Tibial nerve (tissue), 4 donors: ENCODE data around the gene YOD1. TPM values are rescaled to one million over a fixed set of nuclear protein-coding genes. Genes with fewer than 3 reads are reported as not detected.

Experiments used
- DNase-seq, 2 donors: peaks; one replicate each; pipeline ENCODE4 v3.0.0-alpha.2; 2019; ENCODE audit warnings: low spot score in 2 of 2
- H3K27ac ChIP-seq, 4 donors: fragments of 200-600 bp; sonication (generic) in 3 of 4; one replicate each; pipeline ENCODE4 v1.5.1; 2017 to 2019; ENCODE audit warnings: mild to moderate bottlenecking in 1 of 4
- H3K27me3 ChIP-seq, 2 donors: fragments of 200-600 bp; sonication (generic) in 1 of 2; one replicate each; pipeline versions ENCODE4 v1.5.1 to v1.6.0; 2017 to 2019
- H3K36me3 ChIP-seq, 3 donors: fragments of 200-600 bp; sonication (generic); one replicate each; pipeline ENCODE4 v1.5.1; 2018 to 2019
- H3K4me1 ChIP-seq, 4 donors: fragments of 200-600 bp; sonication (generic) in 3 of 4; one replicate each; pipeline ENCODE4 v1.5.1; 2017 to 2019
- H3K4me3 ChIP-seq, 4 donors: fragments of 200-600 bp; sonication (generic) in 3 of 4; one replicate each; pipeline ENCODE4 v1.5.1; 2017 to 2019; ENCODE audit warnings: mild to moderate bottlenecking in 1 of 4, moderate library complexity in 1 of 4
- H3K9me3 ChIP-seq, 4 donors: fragments of 200-600 bp; sonication (generic) in 3 of 4; one replicate each; pipeline ENCODE4 v1.5.1; 2017 to 2019
- EP300 ChIP-seq, 2 donors: sonication (generic); formaldehyde crosslinking; IDR thresholded peaks; one replicate each; pipeline ENCODE4 v1.6.1; 2017; ENCODE audit warnings: antibody characterized with exemption in 2 of 2, mild to moderate bottlenecking in 1 of 2
- POLR2A ChIP-seq, 2 donors: fragments of 450-650 bp; IDR thresholded peaks; one replicate each; pipeline ENCODE4 v1.6.1; 2017; ENCODE audit warnings: antibody characterized with exemption in 2 of 2, mild to moderate bottlenecking in 2 of 2, moderate library complexity in 2 of 2
- WGBS, 2 donors: methylation state at CpG; one replicate each; pipeline ENCODE4 v1.1.5; 2018; 5-methylcytosine and 5-hydroxymethylcytosine counted together
- total RNA-seq, 4 donors: library from RNA; depleted of rRNA; stranded (reverse); fragments of >200 nt; gene quantifications; one replicate each; pipeline ENCODE4 v1.1.0, GENCODE V29; 2016
- TF ChIP-seq, protein P1 (sequence below), 5 experiments: fragments of 200-600 bp in 3 of 5; fragments of 450-650 bp in 2 of 5; sonication (generic) in 3 of 5; IDR thresholded peaks; one replicate each; pipeline ENCODE4 v1.5.1; 2016 to 2019; ENCODE audit warnings: antibody characterized with exemption in 5 of 5, mild to moderate bottlenecking in 3 of 5, moderate library complexity in 2 of 5

The YOD1 gene
- total RNA-seq, 4 donors from 2014 or later, result 6.9 to 11.8 (median 10.7) TPM

DNA sequence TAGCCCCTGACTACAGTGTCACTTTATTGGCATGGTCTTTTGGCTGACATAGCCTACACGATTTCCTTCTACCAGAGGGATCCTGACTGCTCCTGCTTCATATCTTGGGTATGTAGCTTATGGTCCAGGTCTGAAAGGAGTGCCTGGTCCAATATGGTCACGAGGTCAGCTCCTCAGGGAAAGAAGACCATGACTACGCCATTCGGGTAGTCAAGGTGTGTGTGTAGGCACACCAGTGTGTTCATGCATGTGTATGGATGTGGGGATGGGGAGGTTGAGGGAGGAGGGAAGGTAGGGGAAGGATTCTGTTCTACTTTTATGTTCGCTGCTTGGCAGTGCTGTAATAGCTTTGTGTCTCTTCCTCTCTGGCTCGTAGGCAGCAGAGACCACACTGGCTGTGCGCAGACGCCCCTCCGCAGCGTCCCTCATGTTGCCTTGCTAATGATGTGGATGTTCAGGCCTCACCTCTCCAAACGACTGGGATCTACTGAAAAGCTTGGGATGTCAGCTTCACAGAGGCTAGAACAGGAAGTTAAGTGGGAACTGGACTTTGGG is 27.6 kb upstream of the YOD1 start:
- no peaks in the 10 kb centered on the region for H3K9me3 ChIP-seq
- H3K36me3 ChIP-seq, result peaks cover 0 to 18% (median 0%) of the 10 kb centered on the region in 3 donors
- WGBS, 2 donors, result 83 to 87% methylated on average over 11 of the region's 11 CpGs
- H3K27ac ChIP-seq, result no peak overlapping the region
- no peak for DNase-seq
- TF ChIP-seq EP300 (IDR thresholded peaks at IDR 0.05) (no peak), POLR2A (IDR thresholded peaks at IDR 0.05) (no peak)
- TF ChIP-seq, protein P1, sequence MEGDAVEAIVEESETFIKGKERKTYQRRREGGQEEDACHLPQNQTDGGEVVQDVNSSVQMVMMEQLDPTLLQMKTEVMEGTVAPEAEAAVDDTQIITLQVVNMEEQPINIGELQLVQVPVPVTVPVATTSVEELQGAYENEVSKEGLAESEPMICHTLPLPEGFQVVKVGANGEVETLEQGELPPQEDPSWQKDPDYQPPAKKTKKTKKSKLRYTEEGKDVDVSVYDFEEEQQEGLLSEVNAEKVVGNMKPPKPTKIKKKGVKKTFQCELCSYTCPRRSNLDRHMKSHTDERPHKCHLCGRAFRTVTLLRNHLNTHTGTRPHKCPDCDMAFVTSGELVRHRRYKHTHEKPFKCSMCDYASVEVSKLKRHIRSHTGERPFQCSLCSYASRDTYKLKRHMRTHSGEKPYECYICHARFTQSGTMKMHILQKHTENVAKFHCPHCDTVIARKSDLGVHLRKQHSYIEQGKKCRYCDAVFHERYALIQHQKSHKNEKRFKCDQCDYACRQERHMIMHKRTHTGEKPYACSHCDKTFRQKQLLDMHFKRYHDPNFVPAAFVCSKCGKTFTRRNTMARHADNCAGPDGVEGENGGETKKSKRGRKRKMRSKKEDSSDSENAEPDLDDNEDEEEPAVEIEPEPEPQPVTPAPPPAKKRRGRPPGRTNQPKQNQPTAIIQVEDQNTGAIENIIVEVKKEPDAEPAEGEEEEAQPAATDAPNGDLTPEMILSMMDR (IDR thresholded peaks at IDR 0.05), result no peak
- H3K4me3 ChIP-seq, result no peak overlapping the region
- peaks cover 0 to 5% (median 0%) of the 10 kb centered on the region in 4 donors for H3K4me1 ChIP-seq
- no peaks in the 10 kb centered on the region for H3K27me3 ChIP-seq

DNA sequence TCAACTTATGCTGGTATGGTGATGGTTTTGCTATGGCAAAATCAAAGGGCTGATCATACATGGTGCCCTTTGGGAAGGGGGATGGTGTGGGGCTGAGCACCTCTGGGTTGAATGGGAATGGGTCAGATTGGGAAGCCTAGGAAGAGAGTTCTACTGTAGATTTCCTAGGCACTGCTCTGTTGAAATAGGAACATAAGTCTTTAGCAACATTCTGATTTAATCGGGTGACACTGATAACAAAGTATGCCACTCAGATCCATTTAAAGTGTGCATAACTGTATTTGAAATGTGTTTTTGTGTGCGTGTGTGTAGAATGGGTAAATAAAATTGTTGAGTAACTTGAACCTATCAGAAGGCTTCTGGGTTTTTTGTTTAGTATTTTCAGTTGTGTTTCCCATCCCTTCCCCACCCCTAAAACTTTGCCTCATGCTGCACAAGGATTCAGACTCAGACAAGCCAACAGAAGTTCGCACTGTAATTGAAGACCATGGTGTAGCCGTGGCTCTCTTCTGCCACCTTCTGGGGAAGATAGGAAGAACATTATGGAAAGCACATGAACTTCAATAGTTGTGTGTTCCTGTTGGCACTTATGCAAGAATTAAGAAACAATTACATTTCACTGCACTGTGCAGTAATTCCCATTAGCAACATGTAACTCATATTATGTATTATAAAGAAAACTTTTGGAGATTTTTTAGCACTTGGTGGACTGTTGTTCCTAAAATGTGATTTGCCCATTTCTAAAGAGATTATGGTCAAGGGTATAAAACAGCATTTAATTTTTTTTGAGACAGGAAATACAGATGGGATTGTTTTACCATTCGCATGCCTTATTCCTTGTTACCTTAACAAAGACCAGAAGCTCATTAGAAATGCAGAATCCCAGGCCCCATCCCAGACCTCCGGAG is 26.7 kb upstream of the YOD1 start:
- Histone ChIP-seq H3K27ac (peak overlapping the region in 3 of 4 donors; percentile 29 to 53 (median 33)), H3K9me3 (no peaks in the 10 kb centered on the region), H3K36me3 (peaks cover 0 to 24% (median 0%) of the 10 kb centered on the region in 3 donors), H3K27me3 (no peaks in the 10 kb centered on the region), H3K4me3 (no peak overlapping the region), H3K4me1 (peaks cover 0 to 5% (median 0%) of the 10 kb centered on the region in 4 donors)
- WGBS, 2 donors, result 35 to 42% methylated on average over 6 of the region's 6 CpGs
- peak; percentile 26 to 90 for DNase-seq
- TF ChIP-seq, protein P1 (IDR thresholded peaks at IDR 0.05), result peak; percentile 76 to 91 (median 88)
- TF ChIP-seq EP300 (IDR thresholded peaks at IDR 0.05) (peak in 1 of 2 donors; percentile 64), POLR2A (IDR thresholded peaks at IDR 0.05) (no peak)

DNA sequence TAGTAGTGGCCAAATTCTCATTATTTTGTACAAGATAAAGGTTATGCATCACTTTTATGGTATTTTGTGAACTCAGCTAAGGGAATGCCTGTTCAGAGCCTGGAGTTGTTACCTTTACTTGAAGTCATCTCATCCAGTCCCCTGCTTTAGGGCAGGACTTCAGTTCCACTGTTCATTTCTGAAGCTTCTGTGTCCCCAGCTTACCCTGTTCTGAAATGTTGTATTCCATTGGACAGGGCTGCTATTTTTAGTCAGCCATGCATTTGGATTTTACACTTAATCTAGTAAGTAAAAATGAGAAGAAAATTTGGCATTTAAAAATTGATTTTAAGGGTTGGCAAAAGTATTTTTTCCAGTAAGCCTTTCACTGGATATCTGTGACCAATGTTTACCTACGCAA is 26.0 kb upstream of the YOD1 start:
- Histone ChIP-seq H3K4me3 (no peak overlapping the region), H3K27me3 (no peaks in the 10 kb centered on the region), H3K4me1 (peaks cover 0 to 5% (median 0%) of the 10 kb centered on the region in 4 donors), H3K9me3 (no peaks in the 10 kb centered on the region), H3K27ac (peak overlapping the region in 2 of 4 donors; percentile 29 to 33), H3K36me3 (peaks cover 0 to 31% (median 0%) of the 10 kb centered on the region in 3 donors)
- no peak for TF ChIP-seq POLR2A (IDR thresholded peaks at IDR 0.05)
- TF ChIP-seq, protein P1 (IDR thresholded peaks at IDR 0.05), result no peak
- no peak for TF ChIP-seq EP300 (IDR thresholded peaks at IDR 0.05)
- no peak for DNase-seq
- 95 to 98% methylated on average over 1 of the region's 1 CpG for WGBS, 2 donors

DNA sequence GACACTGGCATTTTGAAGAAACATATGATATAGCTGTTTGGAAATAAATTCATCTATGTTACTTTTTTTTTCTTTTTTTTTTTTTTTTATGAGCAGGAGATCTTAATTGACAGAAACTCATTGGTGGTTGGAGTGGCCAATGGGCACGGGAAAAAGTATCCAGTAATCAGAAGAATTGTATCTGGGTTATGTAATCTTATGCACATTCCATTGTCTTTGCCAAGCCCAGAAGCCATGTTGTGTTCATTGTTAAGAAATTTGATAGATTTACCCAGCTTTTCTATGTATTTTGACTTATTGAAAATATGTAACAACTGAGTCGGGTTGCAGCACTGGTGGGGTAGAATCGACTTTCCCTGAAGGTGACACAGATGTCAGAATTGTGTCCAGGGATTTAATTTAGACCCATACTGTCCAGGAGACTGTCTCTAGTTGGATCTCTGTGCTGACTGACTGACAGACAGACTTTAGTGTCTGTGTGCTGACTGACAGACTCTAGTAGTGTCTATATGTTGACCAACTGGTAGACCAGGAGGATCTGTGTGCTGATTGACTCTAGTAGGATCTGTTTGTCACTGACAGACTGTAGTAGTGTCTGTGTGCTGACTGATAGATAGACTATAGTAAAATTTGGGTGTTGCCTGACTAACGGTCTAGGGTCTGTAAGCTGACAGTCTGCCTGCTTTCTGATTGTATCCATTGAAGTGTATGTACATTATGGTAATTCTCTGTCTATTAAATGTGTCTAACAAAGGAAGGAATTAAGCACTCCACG is 25.4 kb upstream of the YOD1 start:
- Histone ChIP-seq H3K4me3 (no peak overlapping the region), H3K27me3 (no peaks in the 10 kb centered on the region), H3K4me1 (peaks cover 0 to 5% (median 0%) of the 10 kb centered on the region in 4 donors), H3K9me3 (no peaks in the 10 kb centered on the region), H3K27ac (no peak overlapping the region), H3K36me3 (peaks cover 0 to 37% (median 0%) of the 10 kb centered on the region in 3 donors)
- TF ChIP-seq, protein P1 (IDR thresholded peaks at IDR 0.05), result no peak
- TF ChIP-seq EP300 (IDR thresholded peaks at IDR 0.05) (no peak), POLR2A (IDR thresholded peaks at IDR 0.05) (no peak)
- 62 to 74% methylated on average over 5 of the region's 5 CpGs for WGBS, 2 donors
- no peak for DNase-seq
